HG03280 (cell line): Measurements from ENCODE around the gene CAMSAP3.

ENCODE experiments used
- ATAC-seq: cut with Tn5 transposase; IDR thresholded peaks from one replicate; pipeline ENCODE4 v1.9.1; 2021; ENCODE audit warnings: mild to moderate bottlenecking, moderate library complexity; ENCODE audit not compliant: unreplicated experiment

Gene CAMSAP3

DNA sequence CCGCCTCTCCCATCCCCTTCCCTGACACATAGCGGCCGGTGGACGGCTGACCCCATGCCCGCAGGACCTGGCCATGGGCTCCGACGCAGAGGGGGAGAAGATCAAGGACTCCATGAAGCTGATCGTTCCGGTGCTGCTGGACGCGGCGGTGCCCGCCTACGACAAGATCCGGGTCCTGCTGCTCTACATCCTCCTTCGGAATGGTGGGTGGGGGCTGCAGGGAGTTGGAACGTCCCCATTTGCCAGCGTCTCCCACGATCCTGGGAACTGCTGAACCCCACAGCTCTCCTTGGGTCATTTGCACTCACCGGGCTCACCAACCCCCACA, 48.9 kb downstream of the CAMSAP3 start:
- no peak for ATAC-seq

DNA sequence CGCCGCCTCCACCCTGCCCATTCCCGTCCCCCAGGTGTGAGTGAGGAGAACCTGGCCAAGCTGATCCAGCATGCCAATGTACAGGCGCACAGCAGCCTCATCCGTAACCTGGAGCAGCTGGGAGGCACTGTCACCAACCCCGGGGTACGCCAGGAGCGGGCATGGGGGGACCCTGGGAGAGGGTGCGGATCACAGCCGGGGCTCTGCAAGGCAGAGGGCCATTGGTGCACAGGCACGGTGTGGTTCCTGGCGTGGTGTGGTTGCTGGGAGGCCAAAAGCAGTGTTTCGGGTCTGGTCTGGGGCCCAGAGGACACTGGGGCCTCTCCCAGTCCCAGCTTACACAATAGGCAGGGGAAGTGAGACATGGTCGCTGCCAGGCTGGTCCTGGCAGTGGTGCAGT, 49.5 kb downstream of the CAMSAP3 start:
- no peak for ATAC-seq

GRCh38 chr19:7645656-7646425, 50.2 kb downstream of the CAMSAP3 start:
- ATAC-seq, result no peak

DNA sequence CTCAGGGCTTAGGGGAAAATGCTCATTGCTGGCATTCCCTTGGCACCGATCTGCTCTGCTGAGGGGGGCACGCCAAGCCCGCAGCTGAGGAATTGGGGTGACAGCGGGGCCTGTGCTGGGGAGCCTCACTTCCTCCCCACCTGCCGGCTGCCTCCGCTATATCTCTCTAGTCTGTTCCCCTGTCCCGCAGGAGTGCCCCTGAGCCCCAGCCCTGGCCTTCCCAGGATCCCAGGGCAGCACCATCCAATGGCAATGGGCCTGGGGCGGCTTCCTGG, 50.7 kb downstream of the CAMSAP3 start:
- ATAC-seq, result no peak

GRCh38 chr19:7647156-7647555, 51.5 kb downstream of the CAMSAP3 start:
- ATAC-seq, result no peak

- no peak for ATAC-seq
Observed at GRCh38 chr19:7648265-7649014, 52.8 kb downstream of the CAMSAP3 start.

- ATAC-seq, result no peak
Observed at GRCh38 chr19:7650148-7650547, 54.5 kb downstream of the CAMSAP3 start.

DNA sequence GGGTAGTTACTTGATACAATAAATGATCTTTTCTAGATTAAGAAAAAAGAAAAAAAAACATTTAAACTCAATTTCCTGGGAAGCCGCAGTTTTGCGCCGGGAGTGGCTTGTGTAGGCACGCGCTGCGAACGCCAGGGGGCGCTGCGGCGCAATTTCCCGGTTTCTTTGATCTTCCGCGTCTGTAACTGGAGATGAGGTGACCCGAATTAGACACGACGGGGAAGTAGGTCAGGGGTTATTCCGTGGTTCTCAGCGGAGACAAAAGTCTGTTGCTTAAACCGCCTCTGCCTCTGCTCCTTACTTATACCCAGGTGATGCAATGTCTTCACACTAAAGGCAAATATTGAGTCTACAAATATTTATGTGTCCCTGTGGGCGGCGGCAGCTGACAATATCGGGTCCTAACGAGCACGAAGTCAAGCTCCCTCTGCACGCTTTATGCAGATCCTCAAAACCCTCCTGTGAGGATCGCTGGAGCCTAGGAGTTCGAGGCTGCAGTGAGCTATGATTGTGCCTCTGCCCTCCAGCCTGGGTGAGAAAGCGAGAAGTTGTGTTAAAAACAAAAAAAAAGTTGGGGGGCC, 56.5 kb downstream of the CAMSAP3 start:
- no peak for ATAC-seq

GRCh38 chr19:7654401-7654800, 58.7 kb downstream of the CAMSAP3 start:
- no peak for ATAC-seq

DNA sequence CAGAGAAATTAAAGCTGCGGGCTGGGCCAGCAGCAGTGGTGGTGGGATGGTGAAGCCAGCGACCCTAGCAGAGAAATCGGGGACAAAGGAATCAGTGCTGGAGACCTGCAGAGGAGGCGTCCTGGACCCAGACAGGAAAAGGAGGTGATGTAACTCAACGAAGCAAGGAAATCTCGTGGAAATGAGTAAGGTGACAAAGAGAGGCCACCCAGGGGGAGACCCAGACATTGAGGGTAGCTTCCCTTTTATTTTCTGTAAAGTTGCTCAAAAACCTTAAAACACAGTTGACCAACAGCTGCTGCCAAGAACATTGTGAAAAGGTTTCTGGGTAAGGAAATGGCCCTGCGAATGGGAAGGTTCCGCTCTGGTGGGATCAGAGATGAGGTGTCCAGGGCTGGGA, 59.9 kb downstream of the CAMSAP3 start:
- ATAC-seq, result no peak

- no peak for ATAC-seq
Observed at GRCh38 chr19:7657131-7657751, 61.6 kb downstream of the CAMSAP3 start.

DNA sequence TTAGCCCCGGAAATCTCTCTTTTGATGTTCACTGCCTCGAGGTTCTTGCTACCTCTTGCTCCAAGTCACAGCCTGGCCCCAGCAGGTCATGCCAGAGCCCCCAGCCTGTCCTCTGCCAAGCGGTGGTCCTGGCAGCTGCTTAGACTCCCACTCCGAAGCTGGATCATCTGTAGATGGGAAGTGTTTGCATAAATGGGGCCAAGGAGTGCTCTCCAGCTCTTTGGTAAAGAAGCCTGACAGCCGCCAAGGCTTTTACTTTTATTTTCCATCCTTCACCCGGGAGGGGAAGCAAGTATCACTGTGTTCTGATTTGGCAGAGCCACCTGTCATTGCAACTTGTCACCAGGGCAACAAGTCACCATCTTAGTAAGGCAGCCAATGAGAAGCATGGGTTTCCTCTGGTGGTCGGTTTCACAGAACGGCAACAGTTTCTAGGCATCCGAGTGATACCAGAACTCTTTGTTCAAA, 62.6 kb downstream of the CAMSAP3 start:
- peak; percentile 86 for ATAC-seq

- no peak for ATAC-seq
Observed at GRCh38 chr19:7661744-7662538, 66.3 kb downstream of the CAMSAP3 start.

GRCh38 chr19:7662657-7663056, 67.0 kb downstream of the CAMSAP3 start:
- no peak for ATAC-seq

- no peak for ATAC-seq
Observed at GRCh38 chr19:7663706-7664105, 68.0 kb downstream of the CAMSAP3 start.

GRCh38 chr19:7665076-7665475, 69.4 kb downstream of the CAMSAP3 start:
- no peak for ATAC-seq
